Stimulated activated CD8-positive, alpha-beta memory T cell treated with anti-CD3 and anti-CD28 coated beads, Interleukin-4, amount 100 ng/mL, for 1 hour (primary cell): ENCODE results near the gene ALK.

ENCODE experiments used
- DNase-seq, 2 donors: peaks; one replicate each; pipeline ENCODE4 v3.0.0-alpha.2; 2020; ENCODE audit warnings: low read depth in 2 of 2, low spot score in 1 of 2

The ALK gene

GRCh38 chr2:29723255-29724001 lies 198.0 kb downstream of the ALK start:
- DNase-seq = no peak

GRCh38 chr2:29719639-29720038 lies 201.7 kb downstream of the ALK start:
- no peak for DNase-seq

- no peak for DNase-seq
Observed at GRCh38 chr2:29718076-29718686, 203.2 kb downstream of the ALK start.

GRCh38 chr2:29715655-29716054 lies 205.7 kb downstream of the ALK start:
- DNase-seq = no peak

DNA sequence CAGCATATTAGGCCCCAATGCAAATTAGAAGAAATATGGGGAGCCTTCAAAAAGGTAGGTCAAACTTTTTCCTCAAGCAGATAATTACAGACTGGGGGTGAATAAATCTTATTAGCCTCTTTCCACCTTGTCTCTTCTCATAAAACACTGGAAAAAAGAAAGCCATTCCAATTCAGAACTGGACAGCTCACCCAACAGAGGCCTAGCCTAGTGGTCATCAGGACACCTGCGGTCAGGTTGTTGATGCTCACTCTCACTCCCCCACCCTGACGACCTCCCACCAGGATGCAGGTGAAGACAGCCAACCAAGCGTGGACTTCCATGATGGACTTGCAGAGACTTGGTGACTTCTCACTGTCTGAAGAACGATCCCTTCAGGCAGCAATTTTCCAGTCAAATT lies 207.1 kb downstream of the ALK start:
- no peak for DNase-seq

DNA sequence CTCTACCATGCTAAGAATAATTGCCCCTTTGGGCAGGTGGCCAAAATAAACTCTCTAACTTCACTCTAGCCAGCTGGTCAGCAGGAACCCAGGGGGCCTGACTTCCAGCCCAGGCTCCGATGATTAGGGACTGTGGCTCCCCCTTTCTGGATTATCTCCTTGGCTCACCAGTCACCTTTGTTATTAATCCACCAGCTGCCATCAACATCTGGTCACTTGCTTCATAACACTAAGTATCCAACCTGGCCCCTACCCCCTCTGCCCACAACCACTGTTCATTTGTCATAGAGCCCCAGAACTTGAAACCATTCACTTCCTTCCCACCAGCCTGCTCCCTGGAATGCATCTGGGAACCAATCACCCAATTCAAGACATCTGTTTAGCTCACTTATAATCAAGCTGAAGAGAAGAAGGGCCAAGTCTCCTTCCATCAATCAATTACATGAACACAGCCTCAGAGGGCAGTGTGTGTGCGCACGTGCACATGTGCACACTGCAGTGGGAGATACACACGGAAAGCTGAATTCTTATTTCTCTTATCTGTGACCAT lies 215.1 kb downstream of the ALK start:
- DNase-seq = no peak

GRCh38 chr2:29705616-29706015 lies 215.8 kb downstream of the ALK start:
- no peak for DNase-seq

GRCh38 chr2:29703336-29703735 lies 218.1 kb downstream of the ALK start:
- DNase-seq = no peak

- DNase-seq = no peak
Observed at GRCh38 chr2:29702276-29702675, 219.1 kb downstream of the ALK start.

DNA sequence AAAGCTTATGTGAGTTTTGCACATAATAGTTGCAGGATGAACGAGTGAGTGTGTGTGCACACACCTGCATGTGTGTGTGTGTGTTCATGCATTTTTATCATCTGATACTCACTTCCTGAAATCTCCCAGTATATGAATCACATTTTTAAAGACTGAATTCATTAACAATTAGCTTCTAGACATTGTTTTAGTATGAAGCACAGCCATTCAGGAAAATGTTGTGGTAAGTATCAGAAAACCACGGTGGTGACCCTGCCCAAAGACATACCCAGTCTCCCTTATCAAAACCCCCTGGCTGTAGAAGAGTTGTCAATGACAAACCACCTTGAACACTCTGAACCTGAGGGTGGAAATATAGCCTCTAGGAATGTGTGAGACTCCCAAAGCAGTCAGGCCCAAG lies 220.8 kb downstream of the ALK start:
- DNase-seq = no peak

- no peak for DNase-seq
Observed at GRCh38 chr2:29699045-29699444, 222.3 kb downstream of the ALK start.

DNA sequence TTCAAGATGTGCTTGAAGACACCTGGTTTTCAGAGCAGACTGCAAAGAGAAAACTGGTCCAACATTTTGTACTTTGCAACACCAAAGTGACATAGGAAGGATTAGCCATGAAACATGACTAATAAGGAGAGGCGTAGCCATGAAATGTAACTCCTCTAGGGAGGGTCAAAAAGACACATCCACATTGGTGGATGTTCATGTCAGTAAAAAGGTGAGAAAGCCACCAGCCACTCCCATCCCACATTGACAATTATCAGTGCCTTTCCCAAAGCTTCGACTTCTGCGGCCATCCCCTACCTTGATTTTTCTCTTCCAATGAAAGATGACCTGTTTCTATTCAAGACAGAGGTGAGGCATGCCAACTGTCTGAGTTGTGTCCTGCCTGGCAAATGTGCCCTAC lies 223.2 kb downstream of the ALK start:
- no peak for DNase-seq

DNA sequence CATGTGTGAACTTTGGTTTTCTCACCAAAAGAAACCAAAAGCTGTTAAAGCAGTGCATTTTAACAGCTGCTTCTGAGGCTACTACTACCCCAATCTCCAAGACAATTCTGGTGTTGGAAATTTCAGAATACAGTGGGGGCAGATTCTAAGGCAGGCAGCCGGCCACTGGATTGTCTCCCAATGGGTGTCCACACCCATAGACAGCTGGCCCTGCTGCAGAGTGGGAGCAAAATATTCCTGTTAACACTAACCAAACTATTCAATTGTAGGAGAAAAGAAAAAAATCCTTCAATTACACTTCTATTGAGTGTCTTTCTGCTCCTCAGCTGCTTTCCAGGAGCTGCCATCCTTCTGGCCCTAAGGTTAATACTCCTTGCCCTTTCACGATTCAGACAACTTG lies 223.7 kb downstream of the ALK start:
- no peak for DNase-seq

DNA sequence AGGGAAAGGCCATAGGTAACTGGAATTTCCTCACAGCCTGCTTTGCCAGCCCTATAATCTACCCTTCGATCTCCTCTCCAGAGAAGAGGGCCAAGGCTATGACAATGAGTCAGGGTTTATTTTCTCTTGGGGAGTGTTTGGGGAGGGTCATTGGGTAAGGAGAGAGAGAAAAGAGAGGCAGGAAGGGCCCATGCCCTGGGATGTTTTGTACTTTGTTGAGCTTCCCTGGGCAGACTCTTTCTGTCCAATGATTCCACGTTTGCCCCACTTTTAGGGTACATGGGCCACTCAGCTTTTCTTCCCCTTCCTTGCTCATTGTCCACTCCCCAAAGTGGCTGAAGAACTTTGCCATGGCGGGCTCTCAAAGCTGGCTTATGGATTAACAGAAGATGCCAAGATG lies 224.2 kb downstream of the ALK start:
- no peak for DNase-seq

DNA sequence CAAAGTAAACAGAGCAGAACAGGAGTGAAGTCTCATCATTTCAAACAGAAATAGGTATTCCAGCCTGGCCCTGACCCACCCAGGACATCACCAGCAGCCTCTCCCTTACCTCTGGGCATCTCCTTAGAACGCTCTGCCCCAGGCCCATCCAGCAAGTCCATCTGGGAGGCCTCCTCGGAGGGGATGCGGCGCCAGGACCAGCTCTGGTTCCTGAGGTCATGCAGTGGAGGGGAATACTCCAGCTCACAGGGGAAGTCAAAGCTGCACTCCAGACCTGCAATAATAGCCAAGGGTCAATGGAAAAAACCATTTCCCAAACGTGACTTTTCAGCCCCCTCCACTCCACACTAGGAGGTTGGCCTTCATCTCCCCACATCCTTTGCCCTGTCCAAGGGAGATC lies 226.6 kb downstream of the ALK start:
- DNase-seq = no peak

DNA sequence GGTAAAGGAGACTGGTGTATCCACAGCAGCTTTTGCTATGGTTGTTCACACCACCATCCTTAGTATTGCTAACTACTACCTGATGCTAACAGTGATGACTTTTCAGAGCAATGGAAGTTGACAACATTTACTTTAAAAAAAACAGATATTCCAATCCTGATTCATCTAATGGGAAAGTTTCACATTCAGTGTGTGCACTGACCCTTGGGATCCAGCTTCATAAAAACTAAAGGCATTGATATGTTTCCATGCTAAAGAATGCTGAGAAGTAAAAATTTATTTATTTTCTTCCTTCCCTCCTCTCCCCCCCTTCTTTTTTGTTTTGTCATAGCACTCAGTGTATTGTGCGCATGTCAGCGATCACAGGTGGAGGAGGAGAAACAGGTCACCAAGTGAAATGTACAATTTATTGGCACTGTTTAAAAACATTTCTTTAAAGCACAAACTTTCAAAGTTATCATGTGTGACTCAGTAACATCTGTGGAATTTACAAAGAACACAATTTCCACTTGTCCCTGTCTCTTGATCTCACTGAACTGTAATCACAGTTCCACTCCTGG lies 229.9 kb downstream of the ALK start:
- DNase-seq = no peak

DNA sequence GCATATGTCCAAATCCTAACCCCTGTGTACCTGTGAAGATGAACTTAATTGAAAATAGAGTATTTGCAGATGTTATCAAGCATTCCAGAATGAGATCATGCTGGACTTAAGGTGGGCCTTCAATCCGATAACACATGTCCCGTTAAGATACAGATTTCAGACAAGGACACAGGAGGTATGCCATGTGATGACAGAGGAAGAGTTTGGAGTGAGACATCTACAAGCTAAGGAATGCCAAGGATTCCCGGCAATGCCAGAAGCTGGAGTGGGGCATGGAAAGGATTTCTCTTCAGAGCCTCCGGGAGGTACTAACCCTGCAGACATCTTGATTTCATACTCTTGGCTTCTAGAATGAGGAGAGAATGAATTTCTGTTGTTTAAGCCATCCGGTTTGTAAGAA lies 231.7 kb downstream of the ALK start:
- no peak for DNase-seq

DNA sequence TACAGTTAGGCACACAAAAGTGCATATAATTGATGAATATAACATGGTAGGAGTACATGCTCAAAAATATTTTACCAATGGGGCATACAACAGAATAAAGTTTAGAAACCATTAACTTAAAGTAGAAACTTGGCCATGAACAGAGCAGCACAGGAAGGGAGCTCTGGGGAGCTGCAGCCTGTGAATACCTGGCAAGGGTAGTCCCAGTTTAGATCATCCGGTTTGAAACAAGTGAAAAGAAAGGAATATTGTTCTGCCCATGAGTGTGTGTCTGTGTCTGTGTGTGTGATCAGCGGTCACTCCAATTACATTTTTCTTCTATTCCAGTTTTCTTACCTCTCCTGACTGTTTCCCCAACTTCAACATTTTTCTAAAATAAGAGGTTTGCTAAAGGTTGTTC lies 233.0 kb downstream of the ALK start:
- DNase-seq = no peak

- no peak for DNase-seq
Observed at GRCh38 chr2:29687121-29687520, 234.3 kb downstream of the ALK start.

GRCh38 chr2:29676886-29677453 lies 244.4 kb downstream of the ALK start:
- no peak for DNase-seq

- DNase-seq = no peak
Observed at GRCh38 chr2:29664578-29664977, 256.8 kb downstream of the ALK start.

DNA sequence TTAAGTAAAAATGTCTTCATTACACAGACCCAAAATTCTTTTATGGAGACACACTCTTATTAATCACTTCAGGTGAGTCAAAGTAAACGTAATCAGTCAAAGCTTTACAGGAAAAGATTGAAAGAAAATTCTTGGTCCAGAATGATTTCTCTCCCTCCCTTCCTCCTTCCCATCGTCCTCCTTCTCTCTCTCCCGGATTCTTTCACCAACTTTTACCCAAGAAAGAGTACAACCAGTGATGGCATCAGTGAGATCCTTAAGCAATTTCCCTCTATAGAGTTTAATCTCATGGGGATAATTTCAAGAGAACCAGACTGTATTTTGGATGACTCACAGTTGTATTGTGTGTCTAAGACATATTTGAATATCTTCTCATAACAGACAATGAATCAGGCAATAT lies 258.1 kb downstream of the ALK start:
- no peak for DNase-seq
